Bronchial epithelial cell (primary cell): ENCODE results near the gene PAX6. TPM values are rescaled to one million over a fixed set of nuclear protein-coding genes. Genes with fewer than 3 reads are reported as not detected.

Experiments
- DNase-seq: peaks from one replicate; pipeline ENCODE4 v3.0.0-alpha.2; 2010; ENCODE audit warnings: low read depth
- FAIRE-seq: peaks from 2 replicates; lab custom pipeline; 2011; peaks lifted over from hg19 to GRCh38; lab: Jason Lieb, UNC
- H3K27me3 ChIP-seq: 2 replicates; pipeline ENCODE4 v1.5.1; 2011; ENCODE audit warnings: low read length; ENCODE audit not compliant: control insufficient read depth, insufficient read depth
- H3K36me3 ChIP-seq: 2 replicates; pipeline ENCODE4 v1.5.1; 2011; ENCODE audit warnings: low read length; ENCODE audit not compliant: control insufficient read depth, insufficient read depth
- H3K4me3 ChIP-seq: 2 replicates; pipeline ENCODE4 v1.5.1; 2011; ENCODE audit warnings: mild to moderate bottlenecking, low read depth, low read length, control low read depth
- total RNA-seq: library from RNA; depleted of rRNA; stranded (reverse); fragments of >200 nt; gene quantifications from 2 replicates; pipeline ENCODE4 v1.2.1, GENCODE V29; 2014
- TF ChIP-seq, protein P1 (sequence below): IDR thresholded peaks from 2 replicates; pipeline ENCODE4 v1.5.1; 2011; ENCODE audit warnings: mild to moderate bottlenecking, moderate library complexity, low read length, control low read depth, inconsistent platforms; ENCODE audit not compliant: insufficient read depth, severe bottlenecking

The PAX6 gene
- total RNA-seq, 1 donor from 2014 or later, result not detected

DNA sequence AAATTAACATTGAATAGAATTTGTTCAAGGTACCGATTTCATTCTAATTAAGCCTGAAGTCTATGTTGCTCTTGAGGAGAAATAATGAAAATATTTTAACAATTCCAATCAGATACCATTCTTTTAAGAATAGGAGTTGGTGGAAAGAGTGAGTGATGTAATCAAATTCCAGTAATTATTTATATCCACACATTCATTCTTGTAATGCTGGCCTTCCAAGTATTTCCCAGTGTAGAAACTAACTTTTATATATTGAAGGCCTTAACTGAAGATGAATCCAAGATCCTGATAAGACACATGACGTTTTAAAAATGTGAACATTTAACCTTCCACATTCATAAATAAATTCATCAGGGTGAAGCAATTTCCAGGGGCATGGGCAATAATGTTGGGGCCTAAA lies 36.6 kb upstream of the PAX6 start:
- no peaks in the 10 kb centered on the region for H3K36me3 ChIP-seq
- TF ChIP-seq, protein P1, sequence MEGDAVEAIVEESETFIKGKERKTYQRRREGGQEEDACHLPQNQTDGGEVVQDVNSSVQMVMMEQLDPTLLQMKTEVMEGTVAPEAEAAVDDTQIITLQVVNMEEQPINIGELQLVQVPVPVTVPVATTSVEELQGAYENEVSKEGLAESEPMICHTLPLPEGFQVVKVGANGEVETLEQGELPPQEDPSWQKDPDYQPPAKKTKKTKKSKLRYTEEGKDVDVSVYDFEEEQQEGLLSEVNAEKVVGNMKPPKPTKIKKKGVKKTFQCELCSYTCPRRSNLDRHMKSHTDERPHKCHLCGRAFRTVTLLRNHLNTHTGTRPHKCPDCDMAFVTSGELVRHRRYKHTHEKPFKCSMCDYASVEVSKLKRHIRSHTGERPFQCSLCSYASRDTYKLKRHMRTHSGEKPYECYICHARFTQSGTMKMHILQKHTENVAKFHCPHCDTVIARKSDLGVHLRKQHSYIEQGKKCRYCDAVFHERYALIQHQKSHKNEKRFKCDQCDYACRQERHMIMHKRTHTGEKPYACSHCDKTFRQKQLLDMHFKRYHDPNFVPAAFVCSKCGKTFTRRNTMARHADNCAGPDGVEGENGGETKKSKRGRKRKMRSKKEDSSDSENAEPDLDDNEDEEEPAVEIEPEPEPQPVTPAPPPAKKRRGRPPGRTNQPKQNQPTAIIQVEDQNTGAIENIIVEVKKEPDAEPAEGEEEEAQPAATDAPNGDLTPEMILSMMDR, result no peak
- FAIRE-seq, result no peak
- DNase-seq, result no peak
- H3K4me3 ChIP-seq, result no peak overlapping the region
- no peaks in the 10 kb centered on the region for H3K27me3 ChIP-seq

DNA sequence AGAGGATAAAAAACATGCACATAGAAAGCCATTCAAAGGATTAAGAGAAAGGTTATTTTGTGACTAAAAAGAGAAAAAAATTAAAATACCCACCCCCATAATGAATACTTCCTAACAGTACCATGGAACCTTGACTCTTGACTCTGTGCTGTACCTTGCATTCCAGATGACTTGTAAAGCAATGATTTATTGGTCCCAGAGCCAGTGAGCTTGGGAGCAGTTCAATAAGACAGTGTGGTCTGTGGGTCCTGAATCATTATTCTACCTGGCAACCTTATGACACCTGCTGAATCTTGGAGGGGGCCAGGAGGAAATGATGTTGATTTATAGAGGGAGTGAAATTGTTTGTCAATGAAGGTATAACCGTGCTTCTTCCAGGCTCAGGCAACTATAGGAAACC lies 34.2 kb upstream of the PAX6 start:
- DNase-seq (no peak), FAIRE-seq (no peak)
- no peaks in the 10 kb centered on the region for H3K36me3 ChIP-seq
- no peak overlapping the region for H3K4me3 ChIP-seq
- TF ChIP-seq, protein P1, result no peak
- no peaks in the 10 kb centered on the region for H3K27me3 ChIP-seq

GRCh38 chr11:31844351-31844750 lies 33.2 kb upstream of the PAX6 start:
- H3K4me3 ChIP-seq, result no peak overlapping the region
- TF ChIP-seq, protein P1, result no peak
- FAIRE-seq, result no peak
- H3K27me3 ChIP-seq, result no peaks in the 10 kb centered on the region
- no peak for DNase-seq
- no peaks in the 10 kb centered on the region for H3K36me3 ChIP-seq

GRCh38 chr11:31841435-31841834 lies 30.3 kb upstream of the PAX6 start:
- FAIRE-seq (no peak), DNase-seq (no peak)
- TF ChIP-seq, protein P1, result no peak
- H3K4me3 ChIP-seq, result no peak overlapping the region
- no peaks in the 10 kb centered on the region for H3K27me3 ChIP-seq
- H3K36me3 ChIP-seq, result no peaks in the 10 kb centered on the region

GRCh38 chr11:31834237-31834636 lies 23.1 kb upstream of the PAX6 start:
- FAIRE-seq, result no peak
- no peak for DNase-seq
- H3K27me3 ChIP-seq, result peaks cover 9% of the 10 kb centered on the region
- H3K36me3 ChIP-seq, result no peaks in the 10 kb centered on the region
- H3K4me3 ChIP-seq, result no peak overlapping the region
- TF ChIP-seq, protein P1, result no peak

DNA sequence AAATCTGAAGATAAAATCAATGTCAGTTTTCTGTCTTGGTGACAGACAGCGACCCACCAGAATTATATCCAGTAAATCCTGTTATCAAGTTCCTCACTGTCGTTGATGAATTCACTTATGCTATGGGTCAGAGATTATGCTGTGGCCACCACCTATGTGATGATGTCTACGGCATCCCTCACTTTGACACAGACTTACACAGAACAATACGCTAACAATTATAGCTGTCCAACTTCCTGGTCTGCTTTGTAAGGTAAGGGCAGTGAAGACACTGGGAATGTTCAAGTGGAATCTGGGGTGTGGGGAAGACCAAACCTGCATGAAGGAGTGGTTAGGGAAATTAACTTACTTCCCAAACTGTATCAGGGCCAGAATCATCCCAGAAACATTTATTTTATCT lies 19.3 kb upstream of the PAX6 start:
- FAIRE-seq (no peak), DNase-seq (no peak)
- Histone ChIP-seq H3K36me3 (no peaks in the 10 kb centered on the region), H3K4me3 (no peak overlapping the region), H3K27me3 (peaks cover 34% of the 10 kb centered on the region)
- TF ChIP-seq, protein P1, result no peak
